ENCODE measurements around the gene CPXM2.
"Not testable (repeated sequence)": the region's sequence is repeated elsewhere in the genome, so short reads cannot be mapped to it uniquely, and the experiment has no call there.

Gene CPXM2

GRCh38 chr10:123750901-123751300 lies 140.7 kb downstream of the CPXM2 start:
- H3K36me3 Mint-ChIP-seq: no peaks in the 10 kb centered on the region
- no peak overlapping the region for H3K4me3 Mint-ChIP-seq
- no peak overlapping the region for H3K27ac Mint-ChIP-seq
- peaks cover 17% of the 10 kb centered on the region for H3K27me3 Mint-ChIP-seq
- H3K9me3 Mint-ChIP-seq: peaks cover 12% of the 10 kb centered on the region
- ATAC-seq: no peak
- no peaks in the 10 kb centered on the region for H3K4me1 Mint-ChIP-seq

- no peak overlapping the region for H3K4me3 Mint-ChIP-seq
- H3K9me3 Mint-ChIP-seq: peaks cover 12% of the 10 kb centered on the region
- H3K27ac Mint-ChIP-seq: no peak overlapping the region
- no peaks in the 10 kb centered on the region for H3K4me1 Mint-ChIP-seq
- no peaks in the 10 kb centered on the region for H3K36me3 Mint-ChIP-seq
- ATAC-seq: no peak
- H3K27me3 Mint-ChIP-seq: peaks cover 13% of the 10 kb centered on the region
Observed at GRCh38 chr10:123748711-123749110, 142.9 kb downstream of the CPXM2 start.

DNA sequence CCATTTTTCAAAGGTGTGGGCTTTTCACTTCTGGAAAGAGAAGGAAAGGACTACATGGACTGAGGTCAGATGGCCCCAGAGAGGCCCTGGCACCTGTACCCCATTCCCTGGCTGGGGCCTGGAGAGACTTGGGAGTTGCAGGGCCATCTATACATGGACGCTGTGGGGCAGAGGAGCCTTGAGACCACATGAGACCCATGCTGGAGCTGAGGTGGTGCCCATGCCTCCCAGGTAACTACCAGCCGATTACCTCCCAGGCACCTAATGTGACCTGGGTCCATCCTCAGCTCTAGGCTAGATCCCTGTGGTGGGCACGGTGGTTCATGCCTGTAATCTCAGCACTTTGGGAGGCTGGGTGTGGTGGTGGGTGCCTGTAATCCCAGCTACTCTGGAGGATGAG lies 144.2 kb downstream of the CPXM2 start:
- Mint-ChIP-seq H3K4me3 (no peak overlapping the region), H3K27me3 (peaks cover 26% of the 10 kb centered on the region), H3K9me3 (peaks cover 12% of the 10 kb centered on the region), H3K36me3 (no peaks in the 10 kb centered on the region), H3K4me1 (no peaks in the 10 kb centered on the region), H3K27ac (no peak overlapping the region)
- no peak for ATAC-seq

- Mint-ChIP-seq H3K27me3 (peaks cover 31% of the 10 kb centered on the region), H3K4me1 (no peaks in the 10 kb centered on the region), H3K4me3 (no peak overlapping the region), H3K9me3 (peaks cover 12% of the 10 kb centered on the region), H3K27ac (no peak overlapping the region), H3K36me3 (no peaks in the 10 kb centered on the region)
- ATAC-seq: no peak
Observed at GRCh38 chr10:123746942-123747341, 144.7 kb downstream of the CPXM2 start.

GRCh38 chr10:123746520-123746919 lies 145.1 kb downstream of the CPXM2 start:
- Mint-ChIP-seq H3K4me3 (no peak overlapping the region), H3K27me3 (peaks cover 34% of the 10 kb centered on the region), H3K36me3 (no peaks in the 10 kb centered on the region), H3K27ac (no peak overlapping the region), H3K9me3 (peaks cover 11% of the 10 kb centered on the region), H3K4me1 (no peaks in the 10 kb centered on the region)
- no peak for ATAC-seq

DNA sequence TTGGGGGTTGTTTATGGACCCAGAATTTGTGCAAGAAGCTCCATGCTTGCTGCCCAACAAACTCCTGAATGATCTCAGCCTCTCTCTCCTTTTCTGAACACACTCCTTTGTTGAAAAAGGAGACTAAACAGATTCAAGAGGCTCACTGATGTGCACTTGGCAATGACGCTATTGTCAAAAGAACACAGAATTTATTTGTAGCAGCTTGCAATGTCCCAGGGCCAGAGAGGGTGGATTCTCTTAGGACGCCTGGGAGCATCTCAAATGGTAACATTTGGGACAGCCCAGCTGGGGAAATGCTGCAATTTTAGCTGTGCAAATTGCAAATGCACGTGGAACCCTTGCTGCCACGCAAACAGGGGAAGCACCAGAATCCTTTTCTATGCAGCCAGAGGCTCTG lies 145.5 kb downstream of the CPXM2 start:
- Mint-ChIP-seq H3K27ac (no peak overlapping the region), H3K4me1 (no peaks in the 10 kb centered on the region), H3K27me3 (peaks cover 39% of the 10 kb centered on the region), H3K4me3 (no peak overlapping the region), H3K36me3 (no peaks in the 10 kb centered on the region), H3K9me3 (peaks cover 8% of the 10 kb centered on the region)
- no peak for ATAC-seq

DNA sequence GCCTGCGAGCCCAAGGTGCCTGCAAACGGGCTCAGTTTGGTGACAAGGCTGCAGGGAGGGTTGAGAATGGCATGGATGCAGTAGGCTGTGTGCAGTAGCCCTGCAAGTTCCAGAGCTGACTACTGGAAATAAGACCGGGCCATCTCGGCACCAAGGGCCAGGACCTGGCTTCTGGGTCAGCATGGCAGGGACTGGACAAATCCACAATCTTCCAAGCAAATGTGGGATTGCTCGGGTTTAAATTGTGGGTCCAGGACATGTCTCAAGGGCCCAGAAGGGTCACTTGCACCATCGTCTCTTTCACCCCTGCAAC lies 147.4 kb downstream of the CPXM2 start:
- peaks cover 42% of the 10 kb centered on the region for H3K27me3 Mint-ChIP-seq
- no peaks in the 10 kb centered on the region for H3K4me1 Mint-ChIP-seq
- H3K36me3 Mint-ChIP-seq: no peaks in the 10 kb centered on the region
- ATAC-seq: no peak
- no peaks in the 10 kb centered on the region for H3K9me3 Mint-ChIP-seq
- no peak overlapping the region for H3K27ac Mint-ChIP-seq
- H3K4me3 Mint-ChIP-seq: no peak overlapping the region

GRCh38 chr10:123743441-123744223 lies 148.0 kb downstream of the CPXM2 start:
- H3K27ac Mint-ChIP-seq: no peak overlapping the region
- no peak for ATAC-seq
- no peak overlapping the region for H3K4me3 Mint-ChIP-seq
- H3K27me3 Mint-ChIP-seq: peaks cover 42% of the 10 kb centered on the region
- H3K9me3 Mint-ChIP-seq: no peaks in the 10 kb centered on the region
- no peaks in the 10 kb centered on the region for H3K36me3 Mint-ChIP-seq
- no peaks in the 10 kb centered on the region for H3K4me1 Mint-ChIP-seq

GRCh38 chr10:123742751-123743440 lies 148.7 kb downstream of the CPXM2 start:
- no peak for ATAC-seq
- Mint-ChIP-seq H3K9me3 (peaks cover 2% of the 10 kb centered on the region), H3K36me3 (no peaks in the 10 kb centered on the region), H3K4me3 (no peak overlapping the region), H3K27ac (no peak overlapping the region), H3K4me1 (no peaks in the 10 kb centered on the region), H3K27me3 (peaks cover 42% of the 10 kb centered on the region)

- Mint-ChIP-seq H3K4me3 (no peak overlapping the region), H3K36me3 (no peaks in the 10 kb centered on the region), H3K27ac (no peak overlapping the region)
Observed at GRCh38 chr10:123741711-123742110, 149.9 kb downstream of the CPXM2 start.

DNA sequence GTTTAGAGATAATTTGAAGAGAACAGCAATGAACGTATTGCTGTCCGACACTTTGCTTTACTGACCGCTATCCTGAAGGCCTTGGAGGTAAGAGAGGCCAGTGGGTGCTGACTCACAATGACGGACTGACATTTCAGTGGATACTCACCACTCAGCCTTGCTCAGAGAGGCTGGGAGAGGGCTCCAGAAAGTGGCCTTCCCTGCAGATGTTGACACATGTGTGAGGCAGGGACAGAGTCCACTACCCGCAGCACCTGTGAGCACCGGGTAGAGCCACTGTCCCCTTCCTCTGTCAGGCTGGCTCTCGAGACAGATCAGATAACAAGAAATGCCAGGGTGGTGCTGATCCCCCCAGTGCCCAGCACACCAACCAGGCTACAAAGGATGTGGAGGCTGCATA lies 150.5 kb downstream of the CPXM2 start:
- no peak overlapping the region for H3K27ac Mint-ChIP-seq
- no peak for ATAC-seq

More at GRCh38 chr10:123741711-123742110, 149.9 kb downstream of the CPXM2 start:
- ATAC-seq: no peak
- H3K4me1 Mint-ChIP-seq: no peaks in the 10 kb centered on the region
- H3K9me3 Mint-ChIP-seq: peaks cover 3% of the 10 kb centered on the region
- H3K27me3 Mint-ChIP-seq: peaks cover 41% of the 10 kb centered on the region

DNA sequence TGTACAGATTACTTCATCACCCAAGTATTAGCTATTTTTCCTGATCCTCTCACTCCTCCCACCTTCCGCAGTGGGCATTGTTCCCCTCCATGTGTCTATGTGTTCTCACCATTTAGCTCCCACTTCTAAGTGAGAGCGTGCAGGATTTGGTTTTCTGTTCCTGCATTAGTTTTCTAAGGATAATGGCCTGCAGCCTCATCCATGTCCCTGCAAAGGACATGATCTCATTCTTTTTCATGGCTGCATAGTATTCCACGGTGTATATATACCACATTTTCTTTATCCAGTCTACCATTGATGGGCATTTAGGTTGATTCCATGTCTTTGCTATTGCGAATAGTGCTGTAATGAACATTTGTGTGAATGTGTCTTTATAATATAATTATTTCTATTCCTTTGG lies 154.7 kb downstream of the CPXM2 start:
- H3K27me3 Mint-ChIP-seq: peaks cover 11% of the 10 kb centered on the region
- H3K4me1 Mint-ChIP-seq, ATAC-seq, H3K36me3 Mint-ChIP-seq, H3K27ac Mint-ChIP-seq, H3K9me3 Mint-ChIP-seq, H3K4me3 Mint-ChIP-seq: not testable (repeated sequence)

More for the DNA sequence above, 150.5 kb downstream of the CPXM2 start:
- Mint-ChIP-seq H3K9me3 (peaks cover 3% of the 10 kb centered on the region), H3K27me3 (peaks cover 35% of the 10 kb centered on the region), H3K36me3 (no peaks in the 10 kb centered on the region), H3K4me3 (no peak overlapping the region), H3K4me1 (no peaks in the 10 kb centered on the region)

DNA sequence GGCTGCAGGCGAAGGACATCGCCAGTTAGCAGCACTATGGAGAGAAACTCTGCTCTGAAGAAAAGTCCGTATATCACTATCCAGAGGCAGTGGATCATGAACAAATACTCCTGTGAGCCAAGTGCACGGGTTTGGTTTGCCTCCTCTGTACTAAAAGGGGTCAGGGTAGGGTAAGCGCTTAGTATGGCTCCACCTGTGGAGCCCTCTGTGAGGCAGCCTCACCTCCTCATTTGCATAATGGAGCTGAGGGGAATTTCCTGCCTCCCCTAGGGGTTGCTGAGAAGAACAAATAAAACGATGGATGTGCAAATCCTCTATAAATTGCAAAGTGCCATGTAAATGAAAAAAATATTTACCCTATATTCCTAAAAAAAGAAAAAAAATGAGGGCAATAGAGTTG lies 162.1 kb downstream of the CPXM2 start:
- Mint-ChIP-seq H3K36me3 (no peaks in the 10 kb centered on the region), H3K27ac (no peak overlapping the region), H3K4me1 (no peaks in the 10 kb centered on the region), H3K4me3 (no peak overlapping the region), H3K27me3 (no peaks in the 10 kb centered on the region), H3K9me3 (no peaks in the 10 kb centered on the region)
- no peak for ATAC-seq

DNA sequence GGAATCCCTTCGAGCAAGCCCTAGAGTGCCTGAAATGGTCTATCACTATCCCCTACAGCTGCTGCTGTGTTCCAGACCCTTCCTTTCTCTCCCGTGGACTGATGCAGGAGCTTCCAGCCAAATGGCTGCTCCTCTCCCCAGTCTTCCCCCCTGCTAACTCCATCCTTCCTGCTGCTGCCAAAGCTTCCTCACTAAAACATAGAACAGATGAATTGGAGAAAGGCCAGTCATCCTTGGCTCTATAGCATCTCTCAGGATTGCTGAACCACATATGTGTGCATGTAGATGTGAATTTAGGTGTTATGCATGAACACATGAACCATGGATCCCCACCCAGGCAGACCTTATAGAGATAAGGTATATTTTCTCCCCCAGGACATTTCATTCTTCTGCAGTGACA lies 164.8 kb downstream of the CPXM2 start:
- Mint-ChIP-seq H3K4me3 (no peak overlapping the region), H3K4me1 (no peaks in the 10 kb centered on the region), H3K36me3 (no peaks in the 10 kb centered on the region), H3K27me3 (peaks cover 8% of the 10 kb centered on the region), H3K9me3 (no peaks in the 10 kb centered on the region), H3K27ac (no peak overlapping the region)
- no peak for ATAC-seq

- H3K27ac Mint-ChIP-seq: no peak overlapping the region
- no peak for ATAC-seq
- H3K36me3 Mint-ChIP-seq: no peaks in the 10 kb centered on the region
- no peak overlapping the region for H3K4me3 Mint-ChIP-seq
- no peaks in the 10 kb centered on the region for H3K9me3 Mint-ChIP-seq
- H3K4me1 Mint-ChIP-seq: no peaks in the 10 kb centered on the region
- H3K27me3 Mint-ChIP-seq: peaks cover 8% of the 10 kb centered on the region
Observed at GRCh38 chr10:123726381-123726780, 165.2 kb downstream of the CPXM2 start.

GRCh38 chr10:123724747-123725146 lies 166.9 kb downstream of the CPXM2 start:
- no peaks in the 10 kb centered on the region for H3K4me1 Mint-ChIP-seq
- H3K4me3 Mint-ChIP-seq: no peak overlapping the region
- no peak overlapping the region for H3K27ac Mint-ChIP-seq
- no peaks in the 10 kb centered on the region for H3K36me3 Mint-ChIP-seq
- ATAC-seq: no peak
- peaks cover 8% of the 10 kb centered on the region for H3K27me3 Mint-ChIP-seq
- no peaks in the 10 kb centered on the region for H3K9me3 Mint-ChIP-seq

Data from stimulated activated memory B cell treated with anti-CD40 and anti-IgM and Interleukin-4, amounts not matched to agents 10 μg/mL and 1 μg/mL and 100 μg/mL, for 72 hours (primary cell).